Measurements from ENCODE around the gene MRPL43. TPM values are rescaled to one million over a fixed set of nuclear protein-coding genes. Genes with fewer than 3 reads are reported as not detected.

Gene MRPL43
- total and polyA plus RNA-seq, 12 donors = 58.4 to 214 (median 129) TPM

DNA sequence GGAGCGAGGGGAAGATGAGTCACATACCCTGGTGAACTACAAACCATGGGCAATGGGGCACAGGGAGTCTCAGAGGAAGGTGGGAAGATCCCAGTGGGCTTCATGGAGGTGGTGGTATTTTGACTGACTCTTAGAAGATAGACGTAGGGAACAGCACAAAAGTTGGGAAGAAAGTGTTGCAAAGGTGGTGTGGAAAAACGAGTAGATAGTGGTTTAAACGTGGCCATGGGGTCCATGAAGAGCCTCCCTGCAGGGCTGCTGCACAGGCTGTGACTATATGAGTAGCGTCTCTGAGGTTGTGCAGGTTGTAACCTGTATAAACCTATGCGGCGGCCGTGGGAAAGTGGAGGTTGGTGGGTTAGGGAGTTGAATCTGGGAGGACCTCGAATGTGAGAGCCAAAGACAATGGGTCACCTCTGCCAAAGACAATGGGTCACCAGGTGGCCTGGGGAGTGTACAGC, 26.1 kb upstream of the MRPL43 start:
- Histone ChIP-seq H3K4me1 (replicated peaks in 1 of 2) (peaks cover 0 to 10% of the 10 kb centered on the region in 2 donors), H3K27ac (peak overlapping the region in 2 of 5 donors; percentile 50 to 56), H3K36me3 (replicated peaks in 1 of 2) (no peaks in the 10 kb centered on the region), H3K9me3 (replicated peaks in 1 of 3) (no peaks in the 10 kb centered on the region), H3K4me3 (no peak overlapping the region), H3K27me3 (no peaks in the 10 kb centered on the region)
- DNase-seq = no peak
- intact Hi-C loops (cut with DNase I) = no loop called here
- TF ChIP-seq, protein P1, sequence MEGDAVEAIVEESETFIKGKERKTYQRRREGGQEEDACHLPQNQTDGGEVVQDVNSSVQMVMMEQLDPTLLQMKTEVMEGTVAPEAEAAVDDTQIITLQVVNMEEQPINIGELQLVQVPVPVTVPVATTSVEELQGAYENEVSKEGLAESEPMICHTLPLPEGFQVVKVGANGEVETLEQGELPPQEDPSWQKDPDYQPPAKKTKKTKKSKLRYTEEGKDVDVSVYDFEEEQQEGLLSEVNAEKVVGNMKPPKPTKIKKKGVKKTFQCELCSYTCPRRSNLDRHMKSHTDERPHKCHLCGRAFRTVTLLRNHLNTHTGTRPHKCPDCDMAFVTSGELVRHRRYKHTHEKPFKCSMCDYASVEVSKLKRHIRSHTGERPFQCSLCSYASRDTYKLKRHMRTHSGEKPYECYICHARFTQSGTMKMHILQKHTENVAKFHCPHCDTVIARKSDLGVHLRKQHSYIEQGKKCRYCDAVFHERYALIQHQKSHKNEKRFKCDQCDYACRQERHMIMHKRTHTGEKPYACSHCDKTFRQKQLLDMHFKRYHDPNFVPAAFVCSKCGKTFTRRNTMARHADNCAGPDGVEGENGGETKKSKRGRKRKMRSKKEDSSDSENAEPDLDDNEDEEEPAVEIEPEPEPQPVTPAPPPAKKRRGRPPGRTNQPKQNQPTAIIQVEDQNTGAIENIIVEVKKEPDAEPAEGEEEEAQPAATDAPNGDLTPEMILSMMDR (IDR thresholded peaks at IDR 0.05) = no peak
- TF ChIP-seq POLR2A (IDR thresholded peaks at IDR 0.05) = no peak
- WGBS, 4 donors = 44 to 61% (median 54%) methylated on average over 9 of the region's 9 CpGs

DNA sequence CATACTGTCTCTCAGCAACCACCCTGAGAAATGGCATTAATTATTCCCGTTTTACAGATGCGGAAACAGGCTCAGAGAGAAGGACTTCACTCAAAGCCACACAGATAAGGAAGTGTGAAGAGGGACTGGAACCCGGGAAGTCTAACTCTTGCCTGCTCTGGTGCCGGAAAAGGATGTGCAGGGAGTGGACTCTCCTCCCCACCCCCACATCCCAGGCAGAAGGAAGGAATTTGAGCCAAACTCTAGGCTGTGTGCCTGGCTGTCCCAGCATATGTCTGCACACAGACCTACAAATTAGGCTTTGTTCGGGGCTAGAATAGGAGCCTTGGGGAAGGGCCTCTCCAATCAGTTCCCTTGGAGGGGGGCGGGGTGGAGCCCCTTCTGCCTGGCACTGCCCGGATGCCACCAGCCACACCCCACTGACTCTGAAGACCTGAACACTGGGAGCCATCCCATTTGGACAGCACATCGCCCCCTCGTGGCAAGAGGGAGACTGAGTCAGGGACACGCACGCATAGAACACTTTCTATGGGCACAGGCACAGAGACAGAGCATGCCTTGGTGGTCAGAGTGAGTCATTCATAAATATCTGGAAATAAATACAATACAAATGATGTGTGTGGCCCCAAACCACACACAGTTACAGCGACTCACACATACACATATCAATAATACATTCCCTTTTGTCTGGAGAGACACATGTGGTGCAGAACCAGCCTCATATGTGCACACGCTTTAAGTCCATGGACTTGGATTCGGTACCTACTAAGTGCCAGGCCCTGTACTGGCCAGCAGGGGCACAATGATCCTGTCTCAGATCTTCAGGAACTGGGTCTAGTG, 25.4 kb upstream of the MRPL43 start:
- intact Hi-C loops (cut with DNase I) = no loop called here
- Histone ChIP-seq H3K4me1 (replicated peaks in 1 of 2) (peaks cover 0 to 10% of the 10 kb centered on the region in 2 donors), H3K27me3 (no peaks in the 10 kb centered on the region), H3K9me3 (replicated peaks in 1 of 3) (no peaks in the 10 kb centered on the region), H3K36me3 (replicated peaks in 1 of 2) (no peaks in the 10 kb centered on the region), H3K27ac (peak overlapping the region in 2 of 5 donors; percentile 50 to 56), H3K4me3 (no peak overlapping the region)
- peak; percentile 89 to 95 (median 93) for DNase-seq
- no peak for TF ChIP-seq POLR2A (IDR thresholded peaks at IDR 0.05)
- TF ChIP-seq, protein P1 (IDR thresholded peaks at IDR 0.05) = peak; percentile 79 to 99 (median 92)
- WGBS, 4 donors = 14 to 17% (median 17%) methylated on average over 14 of the region's 14 CpGs

DNA sequence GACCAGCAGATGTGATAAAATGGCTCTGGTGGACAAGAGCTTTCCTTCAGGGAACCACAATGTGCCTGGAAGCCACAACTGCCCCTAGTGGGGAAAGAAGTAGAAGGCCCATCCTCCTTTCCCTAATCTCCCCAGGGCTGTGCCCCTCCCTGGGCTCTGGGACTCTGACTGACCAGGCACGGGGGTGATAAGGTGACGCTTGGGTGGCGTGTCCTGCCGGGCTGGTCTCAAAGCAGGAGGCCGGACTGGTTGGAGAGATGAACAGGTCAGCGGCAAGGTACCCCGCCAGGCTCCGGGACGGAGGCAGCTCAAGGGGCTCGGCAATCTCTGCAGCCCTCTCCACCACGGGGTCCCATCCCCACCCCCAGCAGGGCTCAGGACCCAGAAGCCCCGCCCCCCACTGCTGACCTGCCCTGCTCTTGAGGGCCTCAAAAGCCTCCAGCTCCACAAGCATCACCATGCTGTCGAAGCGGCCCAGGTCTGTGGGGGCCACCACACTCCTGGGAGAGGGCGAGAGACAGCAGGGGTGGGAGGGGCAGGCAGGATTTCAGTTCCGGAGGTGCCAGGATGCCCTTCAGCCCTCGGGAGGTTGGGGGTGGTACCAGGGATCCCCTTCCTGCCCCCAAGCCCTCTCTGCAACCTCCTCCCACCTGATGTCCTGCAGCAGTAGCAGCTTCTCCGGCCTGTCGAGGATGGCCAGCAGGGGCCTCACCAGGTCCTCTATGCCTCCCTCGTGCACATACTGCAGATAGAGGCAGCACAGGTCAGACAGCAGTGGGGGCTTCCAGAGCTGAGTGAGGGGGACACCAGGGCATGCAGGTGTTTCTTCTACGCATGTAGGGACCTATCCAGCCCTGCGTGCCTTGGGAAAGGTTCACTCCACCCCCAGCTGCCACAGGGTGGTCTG, 24.5 kb upstream of the MRPL43 start:
- DNase-seq = no peak
- intact Hi-C loops (cut with DNase I) = no loop called here

More for the DNA sequence above, 24.5 kb upstream of the MRPL43 start:
- TF ChIP-seq POLR2A (IDR thresholded peaks at IDR 0.05) = no peak
- TF ChIP-seq, protein P1 (IDR thresholded peaks at IDR 0.05) = peak in 4 of 6 experiments; percentile 5 to 23 (median 14)
- H3K4me1 ChIP-seq (replicated peaks in 1 of 2) = peaks cover 0 to 10% of the 10 kb centered on the region in 2 donors
- H3K9me3 ChIP-seq (replicated peaks in 1 of 3) = no peaks in the 10 kb centered on the region
- H3K27me3 ChIP-seq = no peaks in the 10 kb centered on the region
- H3K36me3 ChIP-seq (replicated peaks in 1 of 2) = peaks cover 0 to 7% of the 10 kb centered on the region in 2 donors
- peak overlapping the region in 1 of 5 donors; percentile 14 for H3K27ac ChIP-seq
- no peak overlapping the region for H3K4me3 ChIP-seq
- 54 to 90% (median 69%) methylated on average over 2 to 22 of the region's 22 CpGs for WGBS, 4 donors

Data from adrenal gland (tissue), 12 donors.